K562 (cell line): ENCODE results near the gene ZNF484. TPM values are rescaled to one million over a fixed set of nuclear protein-coding genes. Genes with fewer than 3 reads are reported as not detected.
"Not testable (repeated sequence)": the region's sequence is repeated elsewhere in the genome, so short reads cannot be mapped to it uniquely, and the experiment has no call there.

ENCODE experiments used
- ATAC-seq: fragments of 200-7000 bp; cut with Tn5 transposase; 3 replicates; pipeline ENCODE4 v1.9.1; 2020; ENCODE audit warnings: moderate library complexity
- BruUV-seq: library from RNA; stranded (reverse); fragments of 400-500 nt; replicated peaks from 2 replicates; lab custom pipeline; 2021; lab: Mats Ljungman, UMichigan
- CTCF ChIA-PET: fragments of 300-600 bp; formaldehyde crosslinking; extraction: SDS; loops from one replicate; lab custom pipeline; 2021; ENCODE audit warnings: low intra/inter-chr PET ratio; lab: Yijun Ruan, JAX
- POLR2A ChIA-PET: fragments of 300-600, 350-650 bp; sonication (Branson Sonifier 250); formaldehyde crosslinking; extraction: SDS; loops from one replicate; lab custom pipeline; 2021; ENCODE audit warnings: antibody characterized with exemption, inconsistent platforms; lab: Yijun Ruan, JAX
- DNase-seq, 4 experiments: peaks; one replicate each; pipeline versions ENCODE4 v3.0.0 to v3.0.0-alpha.2; 2011 to 2018; ENCODE audit warnings: low spot score in 3 of 4, mixed read lengths in 3 of 4; ENCODE audit errors: extremely low read depth in 1 of 4
- FAIRE-seq: peaks from 2 replicates; lab custom pipeline; 2011; peaks lifted over from hg19 to GRCh38; lab: Jason Lieb, UNC
- H2AFZ ChIP-seq: 2 replicates; pipeline ENCODE4 v1.6.0; 2011; ENCODE audit warnings: low read depth, low read length, control low read depth, inconsistent platforms
- H3K27ac ChIP-seq: fragments of 200-600 bp; 3 replicates; pipeline ENCODE4 v1.8.0; 2011; ENCODE audit warnings: low read depth, mild to moderate bottlenecking, control low read depth, inconsistent platforms, low read length, moderate library complexity, mixed read lengths; ENCODE audit errors: extremely low read depth
- H3K27me3 ChIP-seq, 2 experiments: fragments of 300-600 bp in 1 of 2; 2 replicates in 1 of 2; 3 replicates in 1 of 2; pipeline versions ENCODE4 v1.6.0 to v1.8.0; 2011; ENCODE audit warnings: inconsistent platforms in 2 of 2, low read length in 2 of 2, mild to moderate bottlenecking in 1 of 2, mixed read lengths in 1 of 2, moderate library complexity in 1 of 2; ENCODE audit not compliant: control insufficient read depth in 2 of 2, insufficient read depth in 2 of 2
- H3K36me3 ChIP-seq: fragments of 300-600 bp; 3 replicates; pipeline ENCODE4 v1.8.0; 2011; ENCODE audit warnings: mild to moderate bottlenecking, low read length, inconsistent platforms; ENCODE audit not compliant: control insufficient read depth, insufficient read depth
- H3K4me1 ChIP-seq, 2 experiments: fragments of 200-600 bp in 1 of 2; replicated peaks in 1 of 2; 2 replicates in 1 of 2; 3 replicates in 1 of 2; pipeline versions ENCODE4 v1.5.1 to v1.8.0; 2011; ENCODE audit warnings: inconsistent platforms in 2 of 2, low read length in 2 of 2, mild to moderate bottlenecking in 1 of 2, mixed read lengths in 1 of 2, moderate library complexity in 1 of 2; ENCODE audit not compliant: control insufficient read depth in 2 of 2, insufficient read depth in 2 of 2
- H3K4me2 ChIP-seq: 2 replicates; pipeline ENCODE4 v1.6.1; 2011; ENCODE audit warnings: low read length, control low read depth, inconsistent platforms, mixed read lengths; ENCODE audit not compliant: insufficient read depth
- H3K4me3 ChIP-seq: fragments of 200-600 bp; sonication (generic), shearing (Covaris generic); 2 replicates; pipeline ENCODE4 v1.5.1; 2016; ENCODE audit warnings: control low read depth, inconsistent platforms
- H3K79me2 ChIP-seq: fragments of 200-600 bp; 3 replicates; pipeline ENCODE4 v1.8.0; 2011; ENCODE audit warnings: low read length, inconsistent platforms; ENCODE audit not compliant: control insufficient read depth, insufficient read depth
- H3K9ac ChIP-seq, 2 experiments: 2 replicates each; pipeline versions ENCODE4 v1.6.0 to v1.6.1; 2011; ENCODE audit warnings: low read depth in 2 of 2, low read length in 2 of 2, control low read depth in 1 of 2, inconsistent platforms in 1 of 2, mild to moderate bottlenecking in 1 of 2, mixed read lengths in 1 of 2; ENCODE audit not compliant: insufficient read depth in 1 of 2
- H3K9me1 ChIP-seq: one replicate; pipeline ENCODE4 v1.6.0; 2011; ENCODE audit warnings: inconsistent platforms, mild to moderate bottlenecking, low read length, moderate library complexity; ENCODE audit not compliant: control insufficient read depth, insufficient read depth
- H3K9me3 ChIP-seq: replicated peaks from 2 replicates; pipeline ENCODE4 v1.5.1; 2011; ENCODE audit warnings: low read depth, low read length, inconsistent platforms; ENCODE audit not compliant: control insufficient read depth, insufficient read depth
- H4K20me1 ChIP-seq: replicated peaks from 2 replicates; pipeline ENCODE4 v1.6.1; 2011; ENCODE audit warnings: low read length, inconsistent platforms, mixed read lengths; ENCODE audit not compliant: control insufficient read depth, insufficient read depth
- AFF4 ChIP-seq: sonication (generic); formaldehyde crosslinking; IDR thresholded peaks from 2 replicates; pipeline ENCODE4 v1.8.0; 2023; ENCODE audit warnings: mild to moderate bottlenecking, missing genetic modification reagents
- BCOR ChIP-seq: fragments of 450-650 bp; IDR thresholded peaks from 2 replicates; pipeline ENCODE4 v1.6.1; 2016
- C11orf30 ChIP-seq: fragments of 450-650 bp; IDR thresholded peaks from 2 replicates; pipeline ENCODE4 v1.6.1; 2016; ENCODE audit warnings: low read depth, mild to moderate bottlenecking
- MAFF ChIP-seq: IDR thresholded peaks from 2 replicates; pipeline ENCODE4 v1.6.1; 2012; ENCODE audit warnings: low read length, improper control_type of control experiment
- MAFK ChIP-seq: IDR thresholded peaks from 2 replicates; pipeline ENCODE4 v1.6.1; 2011; ENCODE audit warnings: low read length, improper control_type of control experiment
- NFIX ChIP-seq: fragments of 250-450 bp; sonication (Bioruptor Pico); IDR thresholded peaks from 2 replicates; pipeline ENCODE4 v1.4.0; 2020; ENCODE audit warnings: low read depth, mild to moderate bottlenecking, moderate library complexity
- SMAD1 ChIP-seq: fragments of 150-350 bp; IDR thresholded peaks from 2 replicates; pipeline ENCODE4 v1.6.1; 2014; ENCODE audit warnings: low read length, low read depth; ENCODE audit not compliant: partially characterized antibody
- ZNF146 ChIP-seq: IDR thresholded peaks from one replicate; pipeline ENCODE4 v1.6.1; 2018; ENCODE audit warnings: missing compliant biosample characterization; ENCODE audit not compliant: unreplicated experiment
- ZNF316 ChIP-seq: fragments of 450-650 bp; IDR thresholded peaks from 2 replicates; pipeline ENCODE4 v1.6.1; 2016
- WGBS: fragments of 100-300 bp; shearing (Covaris generic); methylation state at CpG from one replicate; pipeline ENCODE4 v1.1.6; 2016; ENCODE audit warnings: low coverage, mixed read lengths; ENCODE audit not compliant: insufficient coverage; ENCODE audit errors: missing lambda C conversion rate; 5-methylcytosine and 5-hydroxymethylcytosine counted together
- in situ Hi-C: fragments of 300-500 bp; cut with MboI; formaldehyde crosslinking; loops from 4 replicates; pipeline ENCODE4 v1.15.0; 2018; ENCODE audit warnings: inconsistent platforms, mixed read lengths
- intact Hi-C: fragments of 100-400 bp; cut with micrococcal nuclease; formaldehyde crosslinking; loops from 2 replicates; pipeline ENCODE4 v1.14.2; 2022
- polyA plus RNA-seq, 8 experiments: library from polyadenylated mRNA; depleted of rRNA in 4 of 8; stranded (reverse) in 5 of 8; unstranded in 3 of 8; fragments of >200 nt; fragmentation: Nextera tagmentation in 2 of 8; fragmentation: Illumina TruSeq in 1 of 8; extraction: Ambion mirVana in 2 of 8; extraction: Trizol in 1 of 8; gene quantifications; 2 replicates each; pipeline versions ENCODE4 v1.2.1 to v1.2.3, GENCODE V29; 2011 to 2014; ENCODE audit warnings: inconsistent platforms in 1 of 8, missing spikeins in 1 of 8
- total RNA-seq, 7 experiments: library from RNA; depleted of rRNA in 6 of 7; stranded (reverse); fragments of >200 nt in 6 of 7; fragmentation: Illumina TruSeq in 2 of 7; extraction: Trizol in 2 of 7; gene quantifications; 2 replicates each; pipeline versions ENCODE4 v1.2.1 to v1.2.3, GENCODE V29; 2011 to 2021; ENCODE audit warnings: low replicate concordance in 1 of 7

ZNF484 gene
- total and polyA plus RNA-seq, 9 of the 15 experiments (the other 6 are each of a cell fraction or from before 2014, with no cell fraction given), result 1.1 to 5.8 (median 2.5) TPM

DNA sequence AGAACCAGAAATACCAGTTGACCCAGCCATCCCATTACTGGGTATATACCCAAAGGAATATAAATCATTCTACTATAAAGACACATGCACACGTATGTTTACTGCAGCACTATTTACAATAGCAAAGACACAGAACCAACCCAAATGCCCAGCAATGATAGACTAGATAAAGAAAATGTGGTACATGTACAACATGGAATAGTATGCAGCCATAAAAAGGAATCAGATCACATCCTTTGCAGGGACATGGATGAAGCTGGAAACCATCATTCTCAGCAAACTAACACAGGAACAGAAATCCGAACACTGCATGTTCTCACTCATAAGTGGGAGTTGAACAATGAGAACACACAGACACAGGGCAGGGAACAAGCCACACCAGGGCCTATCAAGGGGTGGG, 11.2 kb downstream of the ZNF484 start:
- CTCF ChIA-PET, H3K4me2 ChIP-seq, H3K79me2 ChIP-seq, H3K36me3 ChIP-seq, H3K9me3 ChIP-seq, H3K27me3 ChIP-seq, H3K27ac ChIP-seq, H3K9me1 ChIP-seq, intact Hi-C loops, POLR2A ChIA-PET, in situ Hi-C loops, H4K20me1 ChIP-seq, BruUV-seq, FAIRE-seq, H3K9ac ChIP-seq, H2AFZ ChIP-seq, H3K4me3 ChIP-seq, H3K4me1 ChIP-seq, ATAC-seq, DNase-seq: not testable (repeated sequence)
- WGBS, result 75% methylated on average over 2 of the region's 2 CpGs
- TF ChIP-seq ZNF146 (CRISPR knock-in tag), result peak; percentile 82
- TF ChIP-seq BCOR, result 0 out of 2 replicates have a peak, but pooled peaks have one; percentile 19

DNA sequence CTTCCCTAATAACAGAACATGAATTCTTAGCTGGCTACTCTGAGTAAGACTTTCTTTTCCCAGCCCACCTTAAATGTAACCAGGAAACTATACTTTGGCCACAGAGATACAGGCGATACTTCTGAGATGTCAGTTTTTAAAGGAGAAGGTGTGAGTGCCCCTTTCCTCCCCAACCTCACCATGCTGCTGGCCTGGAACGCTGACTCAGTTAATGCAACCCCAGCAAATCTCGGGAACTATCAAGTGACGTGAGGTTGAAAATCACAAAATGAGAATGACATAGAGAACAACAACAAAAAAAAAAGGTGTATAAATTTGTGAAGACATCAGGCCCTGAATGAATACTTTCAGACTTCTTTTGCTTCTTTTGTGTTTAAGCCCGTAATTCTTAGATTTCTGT, 13.7 kb downstream of the ZNF484 start:
- ChIA-PET POLR2A (interaction anchor here (0.6 kb wide), 1 partner anchor 360 kb away, joined by 3 read pairs; no protein-coding TSS in a partner anchor), CTCF (no interaction called here)
- H3K36me3 ChIP-seq, result peaks cover 5% of the 10 kb centered on the region
- peak; percentile 55 for FAIRE-seq
- H3K4me2 ChIP-seq, result no peak overlapping the region
- intact Hi-C loops (no loop called here), in situ Hi-C loops (no loop called here)
- no peak overlapping the region for H3K9ac ChIP-seq
- BruUV-seq, result no TSS peak
- no peaks in the 10 kb centered on the region for H3K4me1 ChIP-seq
- no peak overlapping the region for H3K27ac ChIP-seq
- no peak overlapping the region for H3K4me3 ChIP-seq
- no peaks in the 10 kb centered on the region for H3K27me3 ChIP-seq
- H4K20me1 ChIP-seq, result no peaks in the 10 kb centered on the region
- no peaks in the 10 kb centered on the region for H3K9me1 ChIP-seq
- WGBS, result 54% methylated on average over 5 of the region's 5 CpGs
- H2AFZ ChIP-seq, result no peak overlapping the region
- ATAC-seq, result no peak
- H3K9me3 ChIP-seq, result no peaks in the 10 kb centered on the region
- no peak for TF ChIP-seq NFIX (CRISPR knock-in tag)
- peak; percentile 24; the same call in 1 of the 2 replicates for TF ChIP-seq MAFK
- TF ChIP-seq ZNF316, result peak; percentile 51; the same call in 1 of the 2 replicates
- peak; percentile 51 for TF ChIP-seq C11orf30
- no peak for TF ChIP-seq SMAD1
- no peak for TF ChIP-seq AFF4 (CRISPR knock-in tag)
- 0 out of 2 replicates have a peak, but pooled peaks have one; percentile 11 for TF ChIP-seq MAFF
- H3K79me2 ChIP-seq, result no peaks in the 10 kb centered on the region
- DNase-seq, result no peak
